ENCODE measurements around the gene RPL18.

RPL18 gene

GRCh38 chr19:48608798-48609263, 10.1 kb downstream of the RPL18 start:
- TF ChIP-seq EZH2phosphoT487 (IDR thresholded peaks at IDR 0.05; ENCODE audit: borderline replicate concordance) (no peak), CTCF (conservative IDR thresholded peaks at IDR 0.05; ENCODE audit: low read length) (peak; percentile 48)
- no peaks in the 10 kb centered on the region for H3K27me3 ChIP-seq (ENCODE audit: insufficient read depth, low read length, poor library complexity, severe bottlenecking)
- H3F3A ChIP-seq (ENCODE audit: low read depth), result no peaks in the 10 kb centered on the region
- H3K4me3 ChIP-seq (ENCODE audit: low read length, poor library complexity, severe bottlenecking), result no peak overlapping the region
- H3K79me2 ChIP-seq (ENCODE audit: insufficient read depth, low read length), result no peaks in the 10 kb centered on the region
- H4K20me1 ChIP-seq (ENCODE audit: insufficient read depth, low read length, poor library complexity, severe bottlenecking), result no peaks in the 10 kb centered on the region
- no peak overlapping the region for H3K4me2 ChIP-seq (ENCODE audit: low read depth, low read length, poor library complexity, severe bottlenecking)
- no peak overlapping the region for H2AFZ ChIP-seq (ENCODE audit: low read length)
- no peaks in the 10 kb centered on the region for H3K9me2 ChIP-seq (replicated peaks; ENCODE audit: low read depth, low read length)
- H3K4me1 ChIP-seq (ENCODE audit: insufficient read depth, low read length, poor library complexity, severe bottlenecking), result no peaks in the 10 kb centered on the region
- no peaks in the 10 kb centered on the region; the same call in 1 of the 2 replicates for H3K36me3 ChIP-seq (ENCODE audit: insufficient read depth, low read length)
- no peak overlapping the region for H3K9ac ChIP-seq (ENCODE audit: low read depth, low read length, poor library complexity, severe bottlenecking)
- no peaks in the 10 kb centered on the region for H3K9me3 ChIP-seq (ENCODE audit: insufficient read depth, low read depth, low read length)

DNA sequence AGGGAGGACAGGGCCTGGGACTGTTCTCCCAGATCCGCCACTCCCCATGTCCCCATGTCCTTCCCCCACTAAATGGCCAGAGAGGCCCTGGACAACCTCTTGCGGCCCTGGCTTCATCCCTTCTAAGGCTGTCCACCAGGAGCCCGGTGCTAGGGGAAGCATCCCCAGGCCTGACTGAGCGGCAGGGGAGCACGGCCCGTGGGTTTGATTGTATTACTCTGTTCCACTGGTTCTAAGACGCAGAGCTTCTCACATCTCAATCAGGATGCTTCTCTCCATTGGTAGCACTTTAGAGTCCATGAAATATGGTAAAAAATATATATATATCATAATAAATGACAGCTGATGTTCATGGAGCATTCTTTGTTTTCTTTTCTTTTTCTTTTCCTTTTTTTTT, 11.6 kb downstream of the RPL18 start:
- no peaks in the 10 kb centered on the region for H3F3A ChIP-seq (ENCODE audit: low read depth)
- H3K79me2 ChIP-seq (ENCODE audit: insufficient read depth, low read length), result no peaks in the 10 kb centered on the region
- no peak overlapping the region for H3K4me2 ChIP-seq (ENCODE audit: low read depth, low read length, poor library complexity, severe bottlenecking)
- TF ChIP-seq CTCF (conservative IDR thresholded peaks at IDR 0.05; ENCODE audit: low read length) (no peak), EZH2phosphoT487 (IDR thresholded peaks at IDR 0.05; ENCODE audit: borderline replicate concordance) (no peak)
- no peaks in the 10 kb centered on the region for H3K9me2 ChIP-seq (replicated peaks; ENCODE audit: low read depth, low read length)
- H3K36me3 ChIP-seq (ENCODE audit: insufficient read depth, low read length), result no peaks in the 10 kb centered on the region
- H3K4me1 ChIP-seq (ENCODE audit: insufficient read depth, low read length, poor library complexity, severe bottlenecking), result no peaks in the 10 kb centered on the region
- no peak overlapping the region for H3K4me3 ChIP-seq (ENCODE audit: low read length, poor library complexity, severe bottlenecking)
- no peak overlapping the region for H3K9ac ChIP-seq (ENCODE audit: low read depth, low read length, poor library complexity, severe bottlenecking)
- H2AFZ ChIP-seq (ENCODE audit: low read length), result no peak overlapping the region
- H4K20me1 ChIP-seq (ENCODE audit: insufficient read depth, low read length, poor library complexity, severe bottlenecking), result no peaks in the 10 kb centered on the region
- H3K27me3 ChIP-seq (ENCODE audit: insufficient read depth, low read length, poor library complexity, severe bottlenecking), result no peaks in the 10 kb centered on the region
- no peaks in the 10 kb centered on the region for H3K9me3 ChIP-seq (ENCODE audit: insufficient read depth, low read depth, low read length)

DNA sequence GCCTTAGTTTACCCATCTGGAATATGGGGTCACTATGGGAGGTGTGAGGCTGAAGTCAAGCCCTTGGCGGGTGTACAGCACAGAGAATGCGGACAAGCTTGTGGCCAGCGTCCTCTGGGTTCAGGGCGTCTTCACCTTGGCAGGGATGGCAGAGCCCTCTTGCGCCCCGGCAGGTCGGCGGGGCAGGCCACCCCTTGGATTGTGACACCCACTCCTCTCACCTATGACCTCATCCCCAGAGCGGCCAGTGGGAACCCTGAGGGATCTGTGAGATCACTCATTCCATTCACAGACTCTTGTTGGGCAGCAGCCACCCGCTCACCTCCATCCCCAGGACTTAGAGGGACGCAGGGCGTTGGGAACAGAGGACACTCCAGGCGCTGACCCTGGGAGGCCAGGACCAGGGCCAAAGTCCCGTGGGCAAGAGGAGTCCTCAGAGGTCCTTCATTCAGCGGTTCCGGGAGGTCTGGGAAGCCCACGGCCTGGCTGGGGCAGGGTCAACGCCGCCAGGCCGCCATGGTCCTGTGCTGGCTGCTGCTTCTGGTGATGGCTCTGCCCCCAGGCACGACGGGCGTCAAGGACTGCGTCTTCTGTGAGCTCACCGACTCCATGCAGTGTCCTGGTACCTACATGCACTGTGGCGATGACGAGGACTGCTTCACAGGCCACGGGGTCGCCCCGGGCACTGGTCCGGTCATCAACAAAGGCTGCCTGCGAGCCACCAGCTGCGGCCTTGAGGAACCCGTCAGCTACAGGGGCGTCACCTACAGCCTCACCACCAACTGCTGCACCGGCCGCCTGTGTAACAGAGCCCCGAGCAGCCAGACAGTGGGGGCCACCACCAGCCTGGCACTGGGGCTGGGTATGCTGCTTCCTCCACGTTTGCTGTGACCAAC, 12.3 kb downstream of the RPL18 start, which contains the start of gene SPACA4:
TSS of gene SPACA4 (plus strand) at position 280 of the 896 bp plus-strand sequence. CDS start at position 517, 237 bp downstream.
- Histone ChIP-seq H3K27me3 (ENCODE audit: insufficient read depth, low read length, poor library complexity, severe bottlenecking) (no peaks in the 10 kb centered on the region), H3K9me2 (replicated peaks; ENCODE audit: low read depth, low read length) (no peaks in the 10 kb centered on the region), H2AFZ (ENCODE audit: low read length) (no peak within 1 kb of the TSS)

More for the DNA sequence above, 12.3 kb downstream of the RPL18 start, which contains the start of gene SPACA4:
- Histone ChIP-seq H3F3A (ENCODE audit: low read depth) (no peaks in the 10 kb centered on the region), H3K4me2 (ENCODE audit: low read depth, low read length, poor library complexity, severe bottlenecking) (no peak within 1 kb of the TSS), H3K9me3 (ENCODE audit: insufficient read depth, low read depth, low read length) (no peaks in the 10 kb centered on the region), H3K4me3 (ENCODE audit: low read length, poor library complexity, severe bottlenecking) (no peak within 1 kb of the TSS), H3K9ac (ENCODE audit: low read depth, low read length, poor library complexity, severe bottlenecking) (no peak within 1 kb of the TSS), H4K20me1 (ENCODE audit: insufficient read depth, low read length, poor library complexity, severe bottlenecking) (no peaks in the 10 kb centered on the region), H3K36me3 (ENCODE audit: insufficient read depth, low read length) (no peaks in the 10 kb centered on the region), H3K4me1 (ENCODE audit: insufficient read depth, low read length, poor library complexity, severe bottlenecking) (no peaks in the 10 kb centered on the region), H3K79me2 (ENCODE audit: insufficient read depth, low read length) (no peaks in the 10 kb centered on the region)
- TF ChIP-seq EZH2phosphoT487 (IDR thresholded peaks at IDR 0.05; ENCODE audit: borderline replicate concordance), result no peak
- no peak for TF ChIP-seq CTCF (conservative IDR thresholded peaks at IDR 0.05; ENCODE audit: low read length)
